ENCODE data around the gene MAPKAPK3.

MAPKAPK3 gene

DNA sequence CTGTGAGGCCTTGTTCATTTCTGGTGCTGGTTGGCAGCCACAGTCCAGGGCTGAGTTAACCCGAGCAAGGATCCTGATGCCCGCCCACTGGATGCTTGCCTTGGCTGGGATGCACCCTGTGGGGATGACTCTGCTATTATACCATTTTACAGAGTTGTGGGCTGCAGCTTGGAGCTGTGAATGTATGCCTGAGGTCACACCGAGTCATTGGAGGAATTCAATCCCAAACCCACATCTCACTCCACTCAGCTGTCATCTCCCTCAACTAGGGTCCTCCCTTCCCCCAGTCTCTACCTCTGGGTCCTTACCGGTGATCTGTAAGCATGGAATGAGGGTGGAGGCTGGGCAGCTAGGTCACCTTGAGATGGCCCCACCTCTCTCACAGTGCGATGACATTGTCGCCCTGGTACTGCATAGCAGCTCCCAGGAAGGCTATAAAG, 22.1 kb downstream of the MAPKAPK3 start:
- DNase-seq (ENCODE audit: low read depth) = peak; percentile 53
- H3K4me3 ChIP-seq (ENCODE audit: low read depth, low read length) = no peak overlapping the region
- TF ChIP-seq, protein P1, sequence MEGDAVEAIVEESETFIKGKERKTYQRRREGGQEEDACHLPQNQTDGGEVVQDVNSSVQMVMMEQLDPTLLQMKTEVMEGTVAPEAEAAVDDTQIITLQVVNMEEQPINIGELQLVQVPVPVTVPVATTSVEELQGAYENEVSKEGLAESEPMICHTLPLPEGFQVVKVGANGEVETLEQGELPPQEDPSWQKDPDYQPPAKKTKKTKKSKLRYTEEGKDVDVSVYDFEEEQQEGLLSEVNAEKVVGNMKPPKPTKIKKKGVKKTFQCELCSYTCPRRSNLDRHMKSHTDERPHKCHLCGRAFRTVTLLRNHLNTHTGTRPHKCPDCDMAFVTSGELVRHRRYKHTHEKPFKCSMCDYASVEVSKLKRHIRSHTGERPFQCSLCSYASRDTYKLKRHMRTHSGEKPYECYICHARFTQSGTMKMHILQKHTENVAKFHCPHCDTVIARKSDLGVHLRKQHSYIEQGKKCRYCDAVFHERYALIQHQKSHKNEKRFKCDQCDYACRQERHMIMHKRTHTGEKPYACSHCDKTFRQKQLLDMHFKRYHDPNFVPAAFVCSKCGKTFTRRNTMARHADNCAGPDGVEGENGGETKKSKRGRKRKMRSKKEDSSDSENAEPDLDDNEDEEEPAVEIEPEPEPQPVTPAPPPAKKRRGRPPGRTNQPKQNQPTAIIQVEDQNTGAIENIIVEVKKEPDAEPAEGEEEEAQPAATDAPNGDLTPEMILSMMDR (conservative IDR thresholded peaks at IDR 0.05; ENCODE audit: low read depth, low read length) = no peak

DNA sequence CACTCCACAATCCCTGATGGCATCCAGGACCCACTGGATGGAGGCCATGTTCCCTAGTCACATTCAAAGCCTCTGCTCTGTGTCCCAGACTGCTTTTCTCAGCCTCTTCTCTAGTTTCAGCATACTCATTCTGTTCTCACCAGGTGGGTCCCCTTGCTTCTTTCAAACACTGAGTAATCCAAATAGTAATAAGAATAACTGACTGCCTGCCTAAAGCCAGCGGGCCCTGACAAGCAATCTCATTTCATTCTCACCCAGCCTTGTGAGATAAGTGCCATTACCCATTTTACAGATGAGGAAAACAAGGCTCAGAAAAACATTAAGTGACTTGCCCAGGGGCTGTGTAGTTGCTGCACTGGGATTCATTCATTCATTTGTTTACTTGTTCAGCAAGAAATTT, 25.4 kb downstream of the MAPKAPK3 start:
- DNase-seq (ENCODE audit: low read depth) = no peak
- no peak overlapping the region for H3K4me3 ChIP-seq (ENCODE audit: low read depth, low read length)
- TF ChIP-seq, protein P1 (conservative IDR thresholded peaks at IDR 0.05; ENCODE audit: low read depth, low read length) = no peak

DNA sequence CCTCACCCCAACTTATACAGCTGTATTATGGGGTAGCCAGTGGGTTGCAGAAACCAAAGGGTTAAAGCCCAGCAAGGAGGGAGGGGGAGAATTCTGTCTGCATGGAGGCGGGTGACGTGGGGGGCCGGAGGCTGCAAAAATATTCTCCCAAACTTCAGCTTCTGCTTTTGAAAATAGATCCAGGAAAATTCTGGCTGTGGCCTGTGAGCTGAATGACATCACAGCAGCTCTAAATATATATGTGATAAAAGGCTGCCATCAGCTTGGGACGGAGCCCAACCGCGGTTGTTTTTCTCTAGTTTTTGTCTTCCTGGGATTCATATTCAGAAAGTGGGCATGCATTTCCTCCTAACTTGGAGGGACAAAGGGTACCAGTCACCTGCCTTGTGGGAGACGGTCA, 27.6 kb downstream of the MAPKAPK3 start:
- H3K4me3 ChIP-seq (ENCODE audit: low read depth, low read length) = no peak overlapping the region
- no peak for DNase-seq (ENCODE audit: low read depth)
- TF ChIP-seq, protein P1 (conservative IDR thresholded peaks at IDR 0.05; ENCODE audit: low read depth, low read length) = no peak

DNA sequence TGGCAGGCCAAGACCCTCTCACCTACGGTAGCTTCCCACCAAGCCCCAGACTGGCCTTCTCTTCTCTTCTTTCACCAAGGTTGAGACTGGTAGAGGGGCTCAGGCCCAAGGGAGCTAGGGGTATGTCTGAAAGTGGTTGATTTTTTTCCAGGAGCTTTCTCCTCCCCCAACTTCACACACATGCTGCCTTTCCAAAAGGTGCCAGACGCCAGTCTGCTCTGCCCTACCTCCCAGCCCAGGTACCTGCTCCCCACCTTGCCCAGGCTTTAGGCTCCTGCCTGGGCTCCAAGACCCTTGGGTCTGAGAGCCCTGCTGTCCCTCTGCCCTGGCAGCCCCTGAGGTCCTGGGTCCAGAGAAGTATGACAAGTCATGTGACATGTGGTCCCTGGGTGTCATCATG, 28.4 kb downstream of the MAPKAPK3 start:
- DNase-seq (ENCODE audit: low read depth) = no peak
- H3K4me3 ChIP-seq (ENCODE audit: low read depth, low read length) = no peak overlapping the region
- TF ChIP-seq, protein P1 (conservative IDR thresholded peaks at IDR 0.05; ENCODE audit: low read depth, low read length) = no peak

DNA sequence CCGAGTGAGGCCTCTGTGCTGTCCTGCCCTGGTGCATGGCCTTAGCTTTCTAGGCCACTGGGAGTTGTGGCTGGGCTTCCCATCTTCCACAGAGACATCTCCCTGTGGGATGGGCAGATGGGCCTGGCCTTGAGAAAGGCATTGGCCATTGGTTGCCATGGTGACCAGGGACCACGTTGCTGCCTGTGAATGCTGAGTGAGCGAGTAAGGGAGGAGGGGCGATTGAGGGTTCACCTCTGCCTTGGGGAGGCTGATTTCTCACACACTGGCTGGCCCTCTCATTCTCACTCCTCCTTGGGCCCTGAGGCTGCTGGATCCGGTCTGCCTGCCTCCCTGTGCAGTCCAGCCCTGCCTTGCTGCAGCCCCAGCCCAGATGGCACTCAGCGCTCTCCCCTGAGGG, 31.4 kb downstream of the MAPKAPK3 start:
- TF ChIP-seq, protein P1 (conservative IDR thresholded peaks at IDR 0.05; ENCODE audit: low read depth, low read length) = no peak
- DNase-seq (ENCODE audit: low read depth) = no peak
- no peak overlapping the region for H3K4me3 ChIP-seq (ENCODE audit: low read depth, low read length)

DNA sequence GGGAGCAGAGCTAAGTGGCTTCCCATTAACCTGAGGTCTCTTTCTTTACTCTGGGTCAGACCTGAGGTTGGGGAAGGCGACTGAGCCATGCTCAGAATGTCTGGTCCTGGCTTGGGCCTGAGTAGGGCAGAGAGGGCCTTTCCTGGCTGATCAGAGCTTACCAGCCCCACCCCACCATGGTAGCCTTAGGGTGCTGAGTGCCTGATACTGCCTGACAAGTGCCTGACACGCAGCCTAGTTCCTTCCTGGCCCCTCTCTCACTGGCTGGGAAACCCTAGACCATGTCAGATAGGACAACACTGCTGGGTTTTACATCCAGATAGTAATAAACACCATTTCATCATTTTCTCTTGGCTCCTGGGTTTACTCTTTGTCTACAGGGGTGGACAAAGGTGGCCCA, 32.0 kb downstream of the MAPKAPK3 start:
- no peak overlapping the region for H3K4me3 ChIP-seq (ENCODE audit: low read depth, low read length)
- DNase-seq (ENCODE audit: low read depth) = no peak
- TF ChIP-seq, protein P1 (conservative IDR thresholded peaks at IDR 0.05; ENCODE audit: low read depth, low read length) = no peak

DNA sequence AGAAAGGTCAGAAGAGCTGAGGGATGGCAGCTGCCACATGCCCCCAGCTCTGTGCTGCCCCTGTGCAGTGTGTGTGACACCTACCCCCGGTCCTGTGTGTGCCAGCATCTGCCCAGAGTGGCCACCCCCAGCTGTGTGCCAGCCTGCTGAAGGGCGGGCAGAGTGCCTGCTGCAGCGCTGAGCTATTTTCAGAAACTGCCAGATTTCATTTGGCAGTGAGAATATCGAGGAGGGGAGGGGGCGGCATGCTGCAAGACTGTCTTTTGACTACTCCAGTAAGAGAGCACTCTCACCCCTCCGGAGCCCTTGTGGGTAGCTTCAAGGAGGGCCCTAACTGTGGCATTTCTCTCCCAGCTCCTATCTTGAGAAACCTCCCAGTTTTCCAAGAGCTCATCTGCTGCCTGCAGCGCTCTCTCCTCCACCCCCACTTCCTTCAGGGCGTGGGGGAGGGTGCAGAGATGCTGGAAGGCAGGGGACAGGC, 32.5 kb downstream of the MAPKAPK3 start:
- no peak for DNase-seq (ENCODE audit: low read depth)

More for the DNA sequence above, 32.5 kb downstream of the MAPKAPK3 start:
- H3K4me3 ChIP-seq (ENCODE audit: low read depth, low read length) = no peak overlapping the region
- TF ChIP-seq, protein P1 (conservative IDR thresholded peaks at IDR 0.05; ENCODE audit: low read depth, low read length) = no peak
